ENCODE measurements around the gene PSD2. TPM values are rescaled to one million over a fixed set of nuclear protein-coding genes. Genes with fewer than 3 reads are reported as not detected.
A peak's percentile ranks its signal among the peaks of the same experiment; 100 is the strongest.

The PSD2 gene
- total RNA-seq, 1 donor from 2014 or later = 0.23 TPM

DNA sequence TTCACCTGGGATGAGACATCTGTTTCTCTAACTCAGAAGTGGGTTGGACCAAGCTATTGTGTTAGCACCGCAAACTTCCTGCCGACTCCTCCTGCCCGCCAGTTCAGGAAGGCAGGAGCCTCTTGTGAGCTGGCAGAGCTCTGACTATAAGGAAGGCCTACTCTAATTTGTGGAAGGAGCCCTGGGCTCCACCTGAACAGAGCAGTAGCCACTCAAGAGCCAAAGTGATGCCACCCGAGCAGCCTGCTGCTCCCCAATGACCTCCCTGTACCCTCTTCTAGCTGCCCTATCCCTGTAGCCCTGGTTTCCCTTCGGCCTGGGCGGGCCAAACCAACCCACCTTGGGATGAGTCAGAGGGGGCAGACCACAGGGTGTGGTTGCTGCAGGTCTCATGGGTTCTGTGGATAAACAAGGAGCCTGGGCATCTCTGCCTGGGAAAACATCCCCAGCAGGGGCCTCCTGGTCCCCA is 81.6 kb downstream of the PSD2 start:
- DNase-seq (ENCODE audit: low spot score) = no peak

DNA sequence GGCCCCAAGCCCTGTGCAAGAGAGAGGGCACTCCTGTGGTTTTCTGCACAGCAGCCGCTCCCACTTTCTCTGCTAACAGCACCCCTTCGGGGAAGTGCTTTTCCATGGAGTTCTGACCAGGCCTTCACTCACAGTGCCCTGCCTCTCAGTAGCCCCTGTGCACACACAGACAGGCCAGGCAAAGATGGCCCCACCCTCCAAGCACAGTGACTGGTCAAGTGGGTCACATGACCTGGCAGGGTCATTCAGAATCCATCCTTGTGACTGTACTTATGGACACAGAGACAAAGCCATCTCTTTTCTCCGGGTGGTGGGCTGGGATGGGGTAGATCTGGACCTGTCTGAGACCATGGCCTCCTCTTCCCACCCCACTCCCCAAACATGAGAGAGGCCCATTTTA is 82.5 kb downstream of the PSD2 start:
- DNase-seq (ENCODE audit: low spot score) = peak; percentile 16

DNA sequence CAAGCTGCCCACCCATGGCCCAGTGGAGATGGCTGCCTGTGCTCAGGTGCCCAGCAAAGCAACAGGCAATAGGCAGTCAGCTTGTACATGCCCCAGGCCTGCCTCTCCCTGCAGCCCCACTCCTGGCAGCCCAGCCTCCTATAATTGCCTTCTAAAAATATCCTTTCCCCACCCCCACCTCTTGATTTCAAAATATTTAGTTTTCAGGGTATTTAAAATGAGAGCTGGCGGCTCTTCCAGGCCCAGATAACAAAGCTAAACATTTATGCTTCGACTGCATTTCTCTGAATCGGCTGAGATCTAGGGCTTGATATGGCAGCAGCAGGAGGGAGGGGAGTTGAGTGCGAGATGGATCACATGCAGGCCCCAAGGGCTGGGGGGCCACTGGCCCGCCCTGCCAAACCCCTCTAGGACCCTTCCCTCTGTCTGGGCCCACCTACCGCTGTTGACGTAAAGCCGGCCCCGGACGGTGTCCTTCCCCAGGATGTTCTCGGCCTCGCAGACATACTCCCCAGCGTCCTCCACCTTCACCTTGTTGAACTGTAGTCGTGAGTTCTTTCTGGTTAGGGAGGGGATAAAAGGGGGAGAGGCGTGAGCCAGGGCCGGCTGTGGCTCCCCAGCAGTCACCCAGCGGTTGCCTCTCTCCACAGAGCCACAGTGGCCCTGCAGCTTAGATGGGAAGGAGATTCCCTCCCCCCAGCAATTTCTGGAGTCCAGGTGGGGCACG is 85.0 kb downstream of the PSD2 start:
- DNase-seq (ENCODE audit: low spot score) = no peak

DNA sequence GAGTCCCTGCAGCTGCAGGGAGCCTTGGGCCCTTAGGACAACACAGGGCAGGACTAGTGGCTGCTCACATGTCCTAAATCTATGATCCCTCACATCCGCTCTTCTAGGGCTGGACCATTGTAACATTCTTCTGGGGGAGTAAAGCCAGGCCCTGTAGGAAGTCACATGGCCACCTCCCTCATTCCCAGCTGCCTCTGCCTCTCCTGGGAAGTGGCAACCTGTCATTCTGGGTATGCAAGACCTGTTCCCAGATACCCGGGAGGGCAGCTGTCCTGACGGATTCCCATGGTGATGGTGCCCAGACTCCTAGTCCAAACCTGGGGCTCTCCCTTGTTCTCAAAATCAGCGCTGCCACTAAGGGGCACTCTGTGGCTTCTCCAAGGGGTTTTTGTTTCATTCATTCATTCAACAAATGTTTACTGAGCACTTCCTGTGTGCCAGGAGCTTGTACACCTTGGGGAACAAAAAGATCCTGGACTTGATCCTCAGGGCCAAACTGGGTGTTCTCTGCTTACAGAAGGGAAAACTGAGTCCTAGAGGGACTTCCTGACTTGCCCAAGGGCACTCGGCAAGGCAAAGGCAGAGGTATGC is 85.6 kb downstream of the PSD2 start:
- no peak for DNase-seq (ENCODE audit: low spot score)

DNA sequence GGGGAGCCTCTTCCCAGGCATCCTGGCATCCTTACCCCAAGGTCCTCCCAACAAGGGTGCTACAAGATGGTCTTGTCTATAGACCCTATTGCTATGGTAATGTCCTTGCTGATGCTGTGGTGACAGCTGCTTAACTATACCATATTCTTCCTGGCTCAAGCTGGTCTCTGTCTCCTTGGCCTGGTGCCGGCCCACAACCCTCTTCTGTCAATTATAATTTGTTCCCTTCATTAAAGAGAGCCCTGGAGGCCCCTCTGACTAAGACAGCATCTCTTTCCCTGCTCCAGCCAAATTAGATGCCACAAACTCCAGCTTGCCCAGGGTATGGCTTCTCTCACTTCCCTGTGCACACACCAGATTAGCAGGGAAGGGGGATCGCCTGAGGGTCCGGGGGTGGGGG is 86.7 kb downstream of the PSD2 start:
- DNase-seq (ENCODE audit: low spot score) = no peak

DNA sequence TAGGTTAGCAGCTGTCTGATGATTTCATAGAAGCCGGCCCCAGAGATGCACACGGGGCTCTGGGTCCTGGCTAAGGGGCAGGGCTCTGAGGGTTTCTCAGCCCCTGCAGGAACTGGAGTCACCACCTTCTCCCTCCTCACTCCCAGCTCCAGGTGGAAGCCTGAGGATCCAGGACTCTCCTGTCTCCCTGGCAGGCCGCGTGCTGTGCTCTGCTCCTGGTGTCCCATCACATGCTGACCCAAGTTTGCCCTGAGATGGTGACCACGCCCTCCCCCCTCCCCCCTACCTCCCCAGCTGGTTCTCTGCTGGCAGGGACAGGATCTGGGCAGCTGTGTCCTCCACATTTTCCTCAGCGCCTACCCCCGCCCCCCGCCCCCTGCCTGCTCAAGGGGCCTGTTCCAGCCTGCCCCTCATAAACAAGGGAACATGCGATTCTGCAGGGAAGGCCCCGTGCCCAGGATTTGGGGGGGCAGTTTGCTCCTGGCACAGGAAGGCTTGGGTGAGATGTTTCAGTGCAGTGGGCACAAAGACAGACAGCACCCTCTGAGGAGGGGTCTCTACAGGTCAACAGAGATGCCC is 87.4 kb downstream of the PSD2 start:
- no peak for DNase-seq (ENCODE audit: low spot score)

DNA sequence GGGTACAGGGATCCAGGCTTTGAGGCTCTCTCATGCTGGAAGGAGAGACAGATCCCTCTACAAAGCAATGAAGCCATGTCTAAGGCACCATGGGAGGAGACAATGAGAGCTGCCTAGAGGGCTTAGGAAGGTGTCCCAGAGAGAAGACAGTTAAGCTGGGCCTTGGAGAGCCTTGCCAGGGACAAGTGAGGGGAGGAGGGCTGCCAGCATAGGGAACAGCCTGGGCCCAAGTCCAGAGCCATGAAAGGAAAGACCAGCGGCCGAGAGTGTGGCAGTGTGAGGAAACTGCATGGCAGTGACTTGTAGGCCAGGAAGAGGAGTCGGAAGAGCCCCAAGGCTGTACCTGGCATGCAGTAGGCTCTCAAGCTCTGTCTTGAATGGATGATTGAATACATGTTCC is 88.5 kb downstream of the PSD2 start:
- DNase-seq (ENCODE audit: low spot score) = no peak

DNA sequence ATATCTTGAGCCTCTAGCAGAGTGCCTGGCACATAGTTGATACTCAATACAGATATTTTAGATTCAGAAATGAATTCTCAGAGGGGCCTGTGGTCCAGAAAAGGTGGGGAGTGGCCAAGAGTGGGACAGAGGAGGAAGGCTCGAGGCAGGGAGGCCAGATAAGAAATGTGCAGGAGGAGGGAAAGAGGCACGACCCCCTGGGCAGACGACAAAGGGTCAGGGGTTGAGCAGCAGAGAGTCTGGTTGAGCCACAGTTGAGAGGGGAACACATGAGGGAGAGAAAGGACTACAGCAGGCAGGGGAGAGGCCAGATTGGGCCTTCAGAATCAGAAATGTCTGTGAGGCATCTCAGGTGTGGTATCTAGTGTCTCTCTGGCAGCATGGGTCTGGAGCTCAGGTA is 89.1 kb downstream of the PSD2 start:
- no peak for DNase-seq (ENCODE audit: low spot score)

DNA sequence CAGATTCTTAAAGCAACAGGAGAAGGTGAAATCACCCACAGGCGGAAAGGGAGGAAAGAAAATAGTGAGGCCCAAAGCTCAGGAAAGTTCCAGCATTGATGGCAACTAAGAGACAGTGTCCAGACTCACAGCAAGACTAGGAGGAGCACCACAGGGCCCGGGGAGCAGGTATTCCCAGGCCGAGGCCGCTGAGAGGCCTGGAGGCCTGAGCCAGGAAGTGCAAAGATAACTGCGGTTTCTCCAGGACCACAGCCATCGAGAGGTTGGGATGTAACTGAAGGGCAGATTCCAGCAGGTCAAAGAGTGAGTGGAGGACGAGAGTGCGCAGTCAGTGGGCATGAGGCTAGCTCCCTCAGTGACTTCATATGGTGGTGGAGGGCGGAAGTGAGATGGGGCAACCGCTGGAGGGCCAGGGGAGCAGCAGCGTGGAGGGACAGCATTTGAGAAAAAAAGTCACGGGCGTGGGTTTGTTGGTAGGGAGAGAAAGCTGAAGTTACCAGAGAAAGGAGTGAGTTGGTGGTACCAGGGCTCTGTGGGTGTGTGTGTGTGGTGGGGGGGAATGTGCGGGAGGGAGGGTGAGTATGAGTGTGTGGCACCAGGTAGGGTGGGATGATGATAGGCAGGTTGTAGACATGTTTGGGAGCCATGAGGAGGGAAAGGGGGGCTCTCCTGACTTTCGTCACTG is 89.7 kb downstream of the PSD2 start:
- DNase-seq (ENCODE audit: low spot score) = no peak

DNA sequence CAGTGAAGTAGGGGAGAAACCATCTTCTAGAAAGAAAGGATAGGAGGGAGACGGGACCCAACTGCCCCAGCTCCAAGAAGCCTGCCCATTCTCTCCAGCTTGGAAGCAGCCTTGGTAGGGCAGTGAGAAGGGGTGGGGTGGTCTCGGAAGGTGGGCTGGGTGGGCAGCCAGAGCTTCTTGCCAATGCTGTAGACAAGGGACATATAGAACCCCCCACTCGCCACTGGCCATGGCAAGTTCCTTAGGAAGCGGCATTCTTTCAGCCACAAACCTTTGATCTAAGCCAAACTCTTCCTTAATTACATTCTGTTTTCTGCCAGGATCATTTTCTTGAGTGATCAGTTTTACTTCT is 90.2 kb downstream of the PSD2 start:
- no peak for DNase-seq (ENCODE audit: low spot score)

DNA sequence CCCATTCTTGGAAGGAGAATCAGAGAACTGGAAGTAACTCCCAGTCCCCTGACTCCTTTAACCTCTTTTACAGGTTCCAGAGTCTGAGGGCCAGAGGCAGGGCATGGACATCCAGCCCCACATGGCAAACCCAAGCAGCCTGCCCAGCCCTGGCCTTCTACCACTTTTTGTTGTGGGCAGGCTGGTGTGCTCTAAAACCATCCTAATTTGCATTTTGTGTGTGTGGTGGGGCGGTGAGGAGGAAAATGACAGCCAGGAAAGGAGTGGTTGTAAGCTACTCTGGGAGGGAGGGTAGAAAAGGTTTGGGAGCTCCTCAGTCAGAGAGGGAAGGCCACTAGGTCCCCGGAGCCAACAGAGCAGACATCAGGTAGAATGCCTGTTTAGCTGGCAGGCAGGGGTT is 90.6 kb downstream of the PSD2 start:
- no peak for DNase-seq (ENCODE audit: low spot score)

DNA sequence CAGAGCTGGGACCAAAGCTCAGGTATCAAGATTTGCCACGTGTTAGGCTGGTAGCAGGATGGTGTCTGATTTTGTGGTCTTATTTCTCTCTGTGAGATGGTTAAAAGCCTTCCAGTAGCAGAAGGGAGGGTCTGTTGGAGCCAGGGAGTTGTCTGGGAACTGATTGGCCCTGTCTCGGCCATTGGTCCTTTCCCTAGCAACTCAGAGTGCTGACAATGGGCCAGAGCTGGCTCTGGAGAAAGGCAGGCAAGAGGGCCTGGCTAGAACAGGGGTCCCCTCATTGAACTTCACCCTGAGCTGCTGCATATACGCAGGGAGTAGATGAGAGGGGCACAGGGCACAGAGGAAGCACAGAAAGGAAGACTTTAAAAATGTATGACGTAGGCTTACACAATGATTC is 92.8 kb downstream of the PSD2 start:
- DNase-seq (ENCODE audit: low spot score) = no peak

DNA sequence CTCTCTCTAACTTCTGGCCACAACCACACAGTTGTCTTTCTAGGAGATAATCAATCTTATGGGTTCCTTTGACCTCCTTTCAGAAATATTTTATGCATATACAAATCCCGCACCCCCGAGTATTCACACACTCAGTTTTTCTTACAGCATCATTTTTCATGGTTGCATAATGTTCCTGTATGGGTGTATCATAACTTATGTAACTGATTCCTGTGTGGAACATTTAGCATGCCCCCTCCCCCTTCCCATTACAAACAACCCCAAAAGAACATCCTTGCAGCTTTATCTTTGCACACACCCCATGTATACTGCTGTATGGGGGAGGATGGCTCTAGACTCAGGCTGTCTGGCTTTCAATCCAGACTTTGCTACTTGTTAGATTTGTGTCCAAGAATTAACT is 93.8 kb downstream of the PSD2 start:
- no peak for DNase-seq (ENCODE audit: low spot score)

DNA sequence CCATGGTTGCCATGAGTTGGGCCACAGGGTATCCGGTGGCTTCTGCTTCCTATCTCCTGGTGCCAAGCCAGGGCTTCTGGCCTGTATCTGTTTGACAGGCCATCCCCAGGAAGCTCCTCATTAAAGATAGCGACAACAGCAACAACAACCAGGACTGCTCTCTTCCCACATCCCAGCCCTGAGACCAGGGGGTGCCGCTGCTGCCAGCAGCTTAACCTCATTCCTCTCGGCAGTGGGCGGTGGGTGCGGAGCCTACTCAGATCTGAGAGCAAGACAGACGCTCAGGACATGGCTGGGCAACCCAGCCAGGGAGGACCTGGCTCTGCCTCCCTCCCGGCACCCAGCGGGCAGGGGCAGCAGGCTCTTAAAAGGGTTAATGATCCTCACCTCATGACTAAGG is 98.3 kb downstream of the PSD2 start:
- no peak for DNase-seq (ENCODE audit: low spot score)

Other genes starting within 250 kb of the PSD2 start
- 101 TPM for gene UBE2D2, start 234.5 kb upstream of the PSD2 start, total RNA-seq
- 71.7 TPM for gene CXXC5, start 147.5 kb upstream of the PSD2 start, total RNA-seq
- 14.5 TPM for gene NRG2, start 247.5 kb downstream of the PSD2 start, total RNA-seq